ENCODE data around the gene IPO5.

Gene IPO5

DNA sequence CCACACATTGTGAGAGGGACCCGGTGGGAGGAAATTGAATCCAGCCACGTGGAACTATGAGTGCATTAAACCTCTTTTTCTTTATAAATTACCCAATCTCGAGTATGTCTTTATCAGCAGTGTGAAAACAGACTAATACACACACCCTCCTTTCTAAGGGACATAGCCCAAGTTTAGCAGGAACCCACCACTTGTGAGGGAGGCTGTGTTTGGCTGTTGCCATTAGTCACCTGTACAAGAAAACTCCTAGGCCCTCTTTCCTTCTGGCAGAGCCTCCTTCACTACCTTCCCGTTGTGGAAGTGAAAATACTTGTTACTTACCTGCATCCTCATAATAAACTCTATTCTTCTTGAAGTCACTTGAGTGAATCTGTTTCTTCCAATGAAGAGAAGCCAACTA, 113.2 kb downstream of the IPO5 start:
- DNase-seq = no peak

DNA sequence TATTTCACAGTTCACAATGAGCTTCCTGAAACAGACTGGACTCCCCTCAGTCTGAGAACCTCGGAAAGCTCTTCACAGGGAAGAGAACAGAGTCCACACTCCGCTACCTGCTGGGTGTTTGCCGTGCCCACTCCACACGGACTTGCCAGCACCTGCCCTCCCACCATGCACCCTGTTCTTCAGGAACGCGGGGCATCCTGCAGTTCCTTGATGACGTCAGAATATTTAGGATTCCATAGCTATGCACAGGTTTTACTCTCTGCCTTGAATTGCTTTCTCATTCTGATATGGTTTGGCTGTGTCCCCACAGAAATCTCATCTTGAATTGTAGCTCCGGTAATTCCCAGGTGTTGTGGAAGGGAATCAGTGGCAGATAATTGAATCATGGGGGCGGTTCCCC, 115.0 kb downstream of the IPO5 start:
- no peak for DNase-seq

DNA sequence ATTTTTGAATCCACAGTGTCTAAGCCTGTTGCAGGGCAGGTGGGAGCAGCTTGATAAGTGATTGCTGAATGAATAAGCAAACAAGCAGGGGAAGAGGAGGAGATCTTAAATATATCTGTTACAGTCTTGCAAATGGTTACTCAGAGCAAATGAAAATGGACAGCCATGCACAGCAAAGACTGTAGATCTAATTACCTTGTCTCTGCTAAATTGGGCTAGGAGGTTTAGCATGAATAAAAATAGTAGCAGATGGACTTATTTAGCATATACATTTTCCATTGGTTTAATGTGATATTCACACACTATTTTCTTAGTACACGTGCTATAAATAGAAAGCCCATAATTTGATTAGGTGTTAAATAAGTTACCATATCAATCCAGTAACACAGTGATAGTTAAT, 116.5 kb downstream of the IPO5 start:
- DNase-seq = no peak

DNA sequence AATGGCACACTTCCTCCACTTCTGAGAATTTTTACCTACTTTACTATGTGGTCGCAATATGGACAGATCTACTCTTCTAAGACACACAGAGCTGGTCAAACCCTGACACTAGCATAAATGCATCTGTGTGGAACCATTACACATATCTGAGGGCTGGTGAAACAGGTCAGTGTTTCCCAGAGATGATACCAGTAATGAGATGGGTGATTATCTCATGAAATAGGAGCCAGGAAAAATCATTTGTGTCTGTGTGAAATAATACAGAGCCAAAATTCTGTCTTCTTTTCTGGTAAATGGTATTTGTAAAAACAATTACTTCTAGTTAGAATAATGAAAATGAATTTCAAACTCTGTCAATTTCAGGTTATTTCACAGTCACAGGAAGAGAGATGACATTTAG, 117.8 kb downstream of the IPO5 start:
- no peak for DNase-seq

DNA sequence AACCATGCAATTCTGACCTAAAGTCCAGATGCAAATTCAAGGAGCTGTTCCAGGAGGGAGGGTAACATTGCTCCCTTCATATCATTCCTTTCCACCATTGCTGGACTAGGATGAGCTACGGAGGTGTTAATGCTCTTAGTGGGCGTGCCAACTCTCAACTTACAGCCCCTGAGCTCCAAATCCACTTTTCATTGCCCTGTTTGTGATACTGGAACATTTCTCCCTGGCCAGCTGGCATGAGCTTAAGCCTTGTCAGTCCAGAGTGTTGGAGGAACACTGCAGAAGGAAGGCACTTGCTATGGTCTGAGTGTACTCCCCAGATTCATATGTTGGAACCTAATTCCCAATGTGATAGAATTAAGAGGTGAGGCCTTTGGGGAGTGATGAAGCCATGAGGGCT, 119.0 kb downstream of the IPO5 start:
- no peak for DNase-seq

All from activated CD4-positive, alpha-beta T cell treated with anti-CD3 and anti-CD28 coated beads for 48 hours (primary cell).